Muscle of arm (tissue), 14 donors: ENCODE data around the gene SIRT4. TPM values are rescaled to one million over a fixed set of nuclear protein-coding genes. Genes with fewer than 3 reads are reported as not detected.
"Not testable (repeated sequence)": the region's sequence is repeated elsewhere in the genome, so short reads cannot be mapped to it uniquely, and the experiment has no call there.

Experiments used
- DNase-seq: peaks from one replicate; pipeline ENCODE4 v3.0.0-alpha.2; 2013
- long read RNA-seq, 11 donors: transcript quantifications; one replicate each; lab custom pipeline, GENCODE V29; 2026
- polyA plus RNA-seq, 12 donors: library from polyadenylated mRNA; unstranded; fragments of 120-200 nt; gene quantifications; one replicate each; pipeline ENCODE4 v1.2.1, GENCODE V29; 2013; ENCODE audit not compliant: insufficient read length in 12 of 12

SIRT4 gene, protein sequence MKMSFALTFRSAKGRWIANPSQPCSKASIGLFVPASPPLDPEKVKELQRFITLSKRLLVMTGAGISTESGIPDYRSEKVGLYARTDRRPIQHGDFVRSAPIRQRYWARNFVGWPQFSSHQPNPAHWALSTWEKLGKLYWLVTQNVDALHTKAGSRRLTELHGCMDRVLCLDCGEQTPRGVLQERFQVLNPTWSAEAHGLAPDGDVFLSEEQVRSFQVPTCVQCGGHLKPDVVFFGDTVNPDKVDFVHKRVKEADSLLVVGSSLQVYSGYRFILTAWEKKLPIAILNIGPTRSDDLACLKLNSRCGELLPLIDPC
- 1 to 10 TPM in 10 of 12 donors, not detected in 2; 2.0 to 6.6 (median 4.3) TPM for polyA plus RNA-seq
- long read RNA-seq, donor 1, result 0 reads
- long read RNA-seq, donor 2, result 0 reads
- long read RNA-seq, donor 3, partial matches to known transcripts, result 0 of 1 reads
- long read RNA-seq, donor 3, other reads (novel, unspliced or antisense), result 0 of 1 reads
- long read RNA-seq, donor 4, result 0 reads
- long read RNA-seq, donor 5, partial matches to known transcripts, result 0 of 2 reads
- long read RNA-seq, donor 5, other reads (novel, unspliced or antisense), result 0 of 2 reads
- long read RNA-seq, donor 6, result 0 reads
- long read RNA-seq, donor 7, result 0 reads
- long read RNA-seq, donor 8, partial matches to known transcripts, result 0 of 3 reads
- long read RNA-seq, donor 8, other reads (novel, unspliced or antisense), result 0 of 3 reads
- long read RNA-seq, donor 9, partial matches to known transcripts, result 0 of 2 reads
- long read RNA-seq, donor 9, other reads (novel, unspliced or antisense), result 0 of 2 reads
- long read RNA-seq, donor 10, partial matches to known transcripts, result 0 of 1 reads
- long read RNA-seq, donor 10, other reads (novel, unspliced or antisense), result 0 of 1 reads
- long read RNA-seq, donor 11, partial matches to known transcripts, result 0 of 1 reads
- long read RNA-seq, donor 11, other reads (novel, unspliced or antisense), result 0 of 1 reads

DNA sequence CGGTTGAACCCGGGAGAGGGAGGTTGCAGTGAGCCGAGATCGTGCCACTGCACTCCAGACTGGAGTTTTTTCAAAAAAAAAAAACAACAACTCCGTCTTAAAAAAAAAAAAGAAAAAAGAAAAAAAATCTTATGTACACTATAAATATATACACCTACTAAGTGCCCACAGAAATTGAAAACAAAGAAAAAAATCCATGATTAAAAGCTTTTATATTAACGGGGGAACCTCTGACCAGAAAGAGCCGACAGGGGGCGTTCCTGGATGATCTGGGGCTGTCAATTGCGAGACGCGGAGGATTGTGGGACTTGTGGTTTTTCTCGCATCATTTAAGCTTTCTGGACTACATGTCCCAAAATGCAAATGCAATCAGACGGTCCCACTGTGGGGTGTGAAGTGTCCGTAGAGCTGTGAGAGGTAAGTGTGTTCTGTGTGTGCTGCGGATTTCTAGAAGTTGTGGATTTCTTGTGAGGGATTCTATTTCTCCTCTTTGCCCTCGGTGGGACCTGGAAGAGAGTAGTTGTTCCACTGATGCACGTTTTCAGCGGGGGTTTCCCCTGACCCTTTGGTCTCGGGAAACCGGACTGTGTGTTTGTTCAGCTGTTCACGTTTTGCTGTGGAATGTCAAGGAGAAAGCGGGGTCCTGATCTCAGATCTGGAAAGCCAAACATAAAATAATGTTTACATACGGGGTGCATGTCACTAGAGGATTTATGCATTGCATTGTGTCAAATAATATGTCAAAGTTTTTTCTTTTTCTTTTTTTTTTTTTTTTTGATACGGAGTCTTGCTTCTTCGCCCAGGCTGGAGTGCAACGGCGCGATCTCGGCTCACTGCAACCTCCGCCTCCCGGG, at the start of gene SIRT4:
SIRT4 (plus strand) TSS at position 360 of the 854 bp plus-strand sequence. CDS start 1,241 bp downstream, outside the sequence.
- peak; percentile 94 for DNase-seq

DNA sequence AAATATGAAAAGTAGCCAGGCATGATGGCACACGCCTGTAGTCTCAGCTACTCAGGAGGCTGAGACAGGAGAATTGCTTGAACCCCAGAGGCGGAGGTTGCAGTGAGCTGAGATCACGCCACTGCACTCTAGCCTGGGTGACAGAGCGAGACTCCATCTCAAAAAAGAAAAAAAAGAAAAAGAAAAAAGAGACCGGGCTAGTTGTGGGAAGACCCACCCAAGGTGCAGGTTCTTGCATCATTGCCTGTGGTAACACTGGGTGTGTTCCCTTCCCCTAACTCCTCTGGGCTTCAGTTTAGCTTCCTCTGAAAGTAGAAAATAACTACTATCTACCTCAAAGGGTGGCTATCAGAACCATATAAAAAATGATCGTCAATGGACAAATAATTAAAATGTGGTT, 48.8 kb upstream of the SIRT4 start:
- DNase-seq, result not testable (repeated sequence)

DNA sequence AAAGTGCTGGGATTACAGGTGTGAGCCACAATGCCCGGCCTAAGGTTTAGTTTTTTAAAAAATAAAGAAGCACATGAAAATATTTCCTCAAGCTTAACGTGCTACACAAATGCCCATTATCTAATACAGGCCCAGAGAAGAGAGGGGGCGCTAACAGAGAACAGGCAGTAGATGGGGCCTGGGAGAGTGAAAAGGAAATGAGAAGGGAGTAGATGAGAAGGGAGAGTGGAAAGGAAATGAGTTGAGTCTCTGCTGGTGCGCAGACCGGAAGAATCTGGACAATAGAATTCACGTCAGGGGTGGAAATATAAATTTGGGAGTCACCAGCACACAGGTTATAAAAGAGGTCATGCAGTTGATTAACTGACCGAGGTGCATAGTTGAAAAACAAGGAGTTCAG, 47.3 kb upstream of the SIRT4 start:
- no peak for DNase-seq

DNA sequence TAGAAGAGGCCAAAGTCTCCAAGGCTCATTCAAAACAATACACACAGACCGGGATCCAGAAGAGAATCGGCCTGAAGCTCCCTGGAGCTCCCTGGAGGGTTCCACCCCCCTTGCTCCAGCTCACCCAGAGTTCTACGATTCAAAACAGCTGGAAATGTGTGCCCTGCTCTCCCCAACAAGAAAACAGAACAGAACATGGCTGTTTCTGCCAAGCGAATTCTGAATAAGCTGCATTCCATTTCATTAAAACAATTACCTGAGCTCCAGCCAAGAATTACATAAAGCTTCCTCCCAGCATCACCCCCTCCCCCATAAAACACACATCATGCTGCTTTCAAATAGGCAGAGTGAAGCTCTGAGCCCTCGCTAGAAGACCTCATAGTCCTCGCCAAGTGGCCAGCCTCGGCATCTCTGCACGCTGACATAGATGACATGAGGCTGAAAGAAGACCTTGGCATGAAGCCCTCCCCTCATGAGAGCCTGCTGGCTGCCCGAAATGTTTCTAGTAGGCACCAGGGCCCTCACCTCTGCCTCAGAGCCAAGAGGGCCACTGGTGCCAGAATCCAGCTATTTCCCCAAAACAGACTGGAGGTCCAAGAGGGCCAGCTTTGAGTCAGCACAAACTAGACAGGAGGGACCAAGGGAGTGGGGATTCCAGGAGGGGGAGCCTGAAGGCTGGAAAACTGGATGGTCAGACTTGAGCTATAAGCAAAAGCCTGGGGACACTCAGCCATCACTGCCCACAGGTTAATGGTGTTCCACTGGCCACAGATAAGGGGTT, 44.9 kb upstream of the SIRT4 start:
- DNase-seq, result peak; percentile 89

DNA sequence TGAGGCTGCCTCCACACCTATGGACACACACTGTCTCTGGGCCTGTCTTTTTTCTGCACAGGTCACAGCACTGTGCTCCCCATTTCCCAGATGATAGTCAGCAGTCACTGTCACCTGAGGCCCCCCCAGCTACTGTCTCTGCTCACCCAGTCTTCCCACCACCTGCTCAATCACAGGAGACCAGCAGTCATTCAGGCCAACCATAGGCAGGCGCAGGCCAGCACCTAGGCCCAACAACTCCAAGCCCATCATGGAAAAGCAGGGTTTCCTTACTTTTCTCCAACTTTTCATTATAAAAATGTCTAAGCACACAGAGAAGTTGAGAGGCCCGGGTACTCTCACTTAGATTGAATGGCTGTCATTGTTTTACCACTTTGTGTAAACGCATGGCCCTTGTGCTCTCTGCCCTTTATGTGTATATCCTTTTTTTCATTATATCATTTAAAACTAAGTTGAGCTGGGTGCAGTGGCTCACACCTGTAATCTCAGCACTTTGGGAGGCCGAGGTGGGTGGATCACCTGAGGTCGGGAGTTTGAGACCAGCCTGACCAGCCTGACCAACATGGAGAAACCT, 43.7 kb upstream of the SIRT4 start:
- no peak for DNase-seq

DNA sequence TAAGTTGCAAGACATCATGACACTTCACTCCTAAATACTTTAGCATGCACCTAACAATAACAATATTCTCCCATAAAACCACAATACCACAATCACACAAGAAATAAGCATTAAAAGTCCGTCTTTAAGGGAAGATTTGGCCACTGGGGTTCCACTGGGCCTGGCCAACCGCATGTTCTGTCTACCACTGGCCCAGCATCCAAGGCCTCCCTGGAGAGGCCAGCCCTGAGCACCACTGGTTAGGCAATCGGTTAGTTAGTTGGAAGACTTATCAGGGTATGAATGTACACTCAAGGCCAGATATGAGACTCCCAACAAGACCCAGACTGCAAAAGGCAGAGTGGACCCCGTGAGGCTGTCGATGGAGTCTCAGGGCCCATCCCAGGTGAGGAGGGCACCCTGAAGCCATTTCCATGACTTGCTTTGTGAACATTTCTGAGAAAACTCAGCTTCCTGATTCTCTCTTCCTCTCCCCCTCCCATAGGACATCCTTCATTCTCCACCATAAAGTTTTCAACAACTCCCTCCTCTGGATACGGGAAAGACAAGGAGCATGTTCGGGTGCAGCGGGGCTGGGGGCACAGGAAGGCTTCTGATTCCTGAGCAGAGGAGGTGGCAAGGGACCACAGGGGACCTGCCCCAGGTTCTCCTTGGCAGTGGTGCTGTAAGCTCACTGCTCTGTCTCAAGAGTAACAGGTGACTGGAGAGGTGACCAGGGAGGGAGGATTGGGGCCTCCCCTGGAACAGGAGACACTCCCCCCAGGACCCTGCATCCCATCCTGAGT, 42.5 kb upstream of the SIRT4 start:
- no peak for DNase-seq

DNA sequence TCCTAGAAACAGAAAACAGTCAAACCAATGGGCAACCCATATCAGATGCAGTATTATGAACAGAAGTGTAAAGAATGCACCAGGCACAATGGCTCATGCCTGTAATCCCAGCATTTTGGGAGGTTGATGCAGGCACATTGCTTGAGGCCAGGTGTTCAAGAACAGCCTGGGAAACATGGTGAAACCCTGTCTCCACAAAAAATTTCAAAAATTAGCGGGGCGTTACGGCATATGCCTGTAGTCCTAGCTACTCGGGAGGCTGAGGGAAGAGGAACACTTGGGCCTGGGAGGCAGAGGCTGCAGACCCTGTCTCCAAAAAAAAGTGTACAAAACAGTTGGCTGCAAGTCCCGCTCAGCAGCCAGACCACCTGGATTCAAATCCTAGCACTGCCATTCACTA, 41.5 kb upstream of the SIRT4 start:
- no peak for DNase-seq

DNA sequence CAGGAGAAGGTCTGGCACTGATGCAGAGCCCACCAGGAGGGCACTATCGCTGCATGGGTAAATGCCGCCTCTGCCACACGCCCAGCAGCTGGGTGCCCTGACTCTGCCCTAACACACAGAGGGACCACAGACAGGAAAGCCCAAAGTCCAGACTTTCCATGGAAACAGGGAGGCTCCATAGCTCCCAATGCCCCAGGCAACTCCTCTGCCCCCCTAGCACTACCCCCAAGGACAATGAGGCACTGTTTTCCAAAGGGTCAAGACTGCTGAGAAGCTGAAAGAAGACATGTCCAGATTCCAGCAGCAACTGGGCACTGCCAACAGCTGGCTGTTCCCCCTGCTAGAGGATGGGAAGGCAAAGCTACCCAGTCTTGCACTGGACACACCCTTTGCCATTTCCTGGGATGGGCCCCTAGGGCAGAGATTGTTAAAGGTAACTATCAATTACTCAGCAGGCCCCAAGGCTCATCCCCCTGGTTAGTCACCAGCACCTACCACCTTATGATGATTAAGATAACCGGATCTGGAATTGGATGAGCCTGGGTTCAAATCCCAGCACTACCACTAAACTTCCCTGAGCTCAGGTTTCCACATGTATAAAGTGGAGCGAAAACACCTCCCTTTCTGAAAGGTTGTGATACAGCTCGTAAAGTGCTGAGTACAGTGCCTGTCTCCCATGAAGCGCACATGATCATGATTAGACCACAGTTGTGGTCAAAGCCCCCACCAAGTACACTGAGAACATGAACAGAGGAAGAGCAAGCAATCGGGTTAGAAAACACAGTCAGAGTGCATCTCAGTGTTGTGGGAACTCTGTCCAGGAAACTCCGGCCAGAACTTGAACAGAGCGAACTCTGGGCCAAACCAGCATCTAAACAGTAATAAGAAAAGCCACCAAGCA, 39.9 kb upstream of the SIRT4 start:
- no peak for DNase-seq

DNA sequence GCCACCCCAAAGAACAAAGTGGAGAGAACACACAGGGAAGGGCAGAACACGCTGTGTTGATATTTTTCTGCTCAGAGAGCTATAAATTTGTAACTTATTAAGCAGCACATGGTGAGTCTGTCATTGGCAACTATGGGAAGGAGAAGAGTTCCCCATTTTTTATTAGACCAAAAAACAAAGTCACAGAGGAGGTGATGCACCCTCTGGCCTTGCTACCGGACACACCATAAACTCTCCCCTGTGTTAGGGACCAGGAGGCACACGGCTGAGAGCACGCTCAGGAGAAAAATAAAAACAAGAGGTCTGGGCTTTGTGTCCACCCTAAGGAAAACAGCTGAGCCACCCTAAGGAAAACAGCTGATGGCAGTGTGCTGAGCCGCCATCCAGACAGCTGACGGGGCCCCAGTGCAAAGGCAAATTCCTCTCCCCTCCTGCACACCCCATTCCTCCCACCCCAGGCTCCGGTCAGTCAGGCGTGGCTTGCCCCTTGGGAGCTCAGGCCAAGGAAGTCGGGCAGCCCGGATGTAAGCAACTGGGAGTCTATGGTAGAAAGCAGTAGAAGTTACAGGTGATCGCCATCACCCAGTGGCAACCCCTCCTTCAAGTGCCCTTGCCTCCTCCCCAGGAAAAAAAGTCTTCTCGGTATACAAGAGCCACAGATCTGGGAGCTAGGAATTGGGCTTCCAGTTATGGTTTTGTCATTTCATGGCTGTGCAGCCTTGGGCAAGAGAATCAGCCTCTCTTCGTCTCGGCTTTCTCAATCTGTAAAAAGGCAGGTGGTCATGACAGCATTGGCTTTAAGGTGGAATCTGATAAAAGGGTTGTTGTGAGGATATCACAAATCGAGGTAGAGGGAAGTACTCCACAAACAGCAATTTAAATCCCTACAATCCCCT, 39.0 kb upstream of the SIRT4 start:
- DNase-seq, result no peak

DNA sequence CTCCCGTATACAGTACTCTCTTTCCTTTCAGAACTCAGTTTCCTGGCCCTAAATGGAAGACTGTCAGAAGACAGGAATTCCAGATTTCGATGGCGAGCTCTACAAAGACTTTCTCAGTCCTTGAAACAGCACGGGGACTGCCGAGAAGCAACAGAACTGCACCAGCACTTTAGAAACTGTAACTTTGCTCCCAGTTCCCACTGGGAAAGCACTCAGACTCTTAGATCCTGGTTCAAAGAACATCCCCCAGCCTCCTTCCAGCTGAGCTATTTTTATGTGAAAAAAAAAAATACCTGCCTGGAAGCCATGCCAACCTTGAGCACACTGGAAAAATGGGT, 38.4 kb upstream of the SIRT4 start:
- no peak for DNase-seq

DNA sequence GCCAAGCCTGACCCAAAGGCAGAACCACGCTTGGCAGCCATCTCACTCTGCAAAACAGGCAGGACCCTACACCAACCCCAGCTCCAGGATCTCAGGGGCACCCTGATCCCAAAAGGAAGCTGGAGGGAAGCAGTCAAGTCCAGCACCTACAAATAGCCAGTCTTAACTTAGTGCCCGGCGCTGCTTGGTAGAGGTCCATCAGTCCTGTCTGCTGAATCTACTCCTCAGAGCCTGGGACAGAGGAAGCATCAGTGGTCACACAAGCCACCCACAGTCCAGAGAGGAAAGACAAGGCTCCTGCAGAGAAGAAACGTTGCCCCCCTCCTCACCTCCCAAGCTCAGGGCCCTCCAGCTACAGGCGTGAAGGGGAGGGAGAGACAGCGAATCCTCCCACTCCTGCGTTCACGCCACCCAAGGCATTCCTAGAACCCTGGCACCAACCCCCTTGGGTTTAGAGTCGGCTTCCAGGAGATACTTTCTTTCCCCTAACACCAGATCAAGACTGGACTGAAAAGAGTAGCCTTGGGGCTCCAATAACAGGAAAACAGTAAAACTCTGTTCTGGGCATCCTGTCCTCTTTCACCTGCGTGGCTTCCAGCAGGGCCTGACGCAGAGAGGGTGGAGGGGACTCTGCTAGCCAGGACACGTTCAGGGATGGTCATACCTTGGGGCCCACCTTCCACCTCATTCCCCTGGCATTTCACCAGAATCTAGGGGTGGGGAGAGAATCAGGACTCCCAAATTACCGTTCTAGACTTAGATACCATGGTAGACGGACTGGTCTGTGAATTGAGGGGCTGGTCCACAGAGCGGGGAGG, 37.8 kb upstream of the SIRT4 start:
- DNase-seq, result no peak

DNA sequence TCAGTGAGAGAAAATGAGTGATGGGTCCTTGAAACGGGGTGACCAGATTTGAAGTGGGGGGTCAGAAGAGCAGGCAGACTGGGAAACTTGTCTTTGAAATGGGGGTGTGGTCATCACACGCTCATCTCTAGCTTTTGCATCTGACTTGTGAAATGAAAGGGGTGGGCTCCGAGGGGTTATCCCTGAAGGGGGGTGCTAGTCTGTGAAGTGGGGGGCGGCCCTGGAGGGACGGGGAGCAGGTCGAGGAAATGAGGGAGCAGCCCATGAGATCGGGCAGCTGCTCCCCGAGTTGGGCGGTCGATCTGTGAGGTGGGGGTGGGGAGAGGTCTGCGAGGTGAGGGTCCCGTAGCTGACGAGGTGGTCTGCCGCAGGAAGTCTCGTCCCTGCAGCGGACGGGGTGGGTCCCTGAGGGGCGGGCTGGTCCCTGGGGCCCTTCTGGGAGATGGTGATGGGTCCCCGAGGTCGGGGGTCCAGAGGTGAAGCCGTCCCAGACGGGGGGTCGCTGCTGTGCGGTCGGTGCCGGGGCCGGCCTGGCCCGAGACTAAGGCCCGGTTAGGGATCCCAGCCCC, 37.1 kb upstream of the SIRT4 start:
- DNase-seq, result no peak

DNA sequence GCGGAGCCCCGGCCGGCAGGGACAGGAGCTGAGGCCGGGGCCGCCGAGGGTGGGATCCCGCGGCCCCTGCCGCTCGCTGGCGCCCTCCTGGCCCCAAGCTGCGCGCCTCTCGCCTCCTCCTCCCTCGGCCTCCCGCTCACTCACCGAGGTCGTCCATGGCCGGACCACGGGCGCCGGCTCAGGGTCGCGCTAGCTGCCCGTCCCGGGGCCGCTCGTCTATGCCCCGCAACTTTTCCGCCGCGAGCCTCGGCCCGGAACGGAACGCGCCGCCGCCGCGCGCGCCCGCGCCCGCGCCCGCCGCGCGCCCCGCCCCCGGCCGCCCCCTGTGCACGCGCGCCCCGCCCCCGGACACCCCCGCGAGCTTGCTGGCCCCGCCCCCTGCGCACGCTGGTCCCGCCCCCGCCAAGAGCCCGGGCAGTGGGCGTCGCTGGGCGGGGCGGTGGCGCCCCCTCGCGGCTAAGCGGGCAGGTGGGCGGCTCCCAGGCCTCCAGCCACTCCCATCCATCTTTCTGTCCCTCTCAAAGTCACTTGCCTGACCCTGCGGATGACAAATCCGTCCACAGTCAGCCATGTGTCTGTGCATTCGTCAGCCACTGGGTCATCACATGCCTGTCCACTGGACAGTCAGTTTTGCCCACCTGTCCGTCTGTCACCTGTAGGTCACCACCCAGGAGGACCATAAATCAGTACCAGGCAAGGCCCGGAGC, 36.5 kb upstream of the SIRT4 start, which contains the start of gene PXN:
PXN (minus strand) TSS at position 258 of the 707 bp plus-strand sequence; CDS start at position 157, 101 bp downstream.
- peak; percentile 82 for DNase-seq

DNA sequence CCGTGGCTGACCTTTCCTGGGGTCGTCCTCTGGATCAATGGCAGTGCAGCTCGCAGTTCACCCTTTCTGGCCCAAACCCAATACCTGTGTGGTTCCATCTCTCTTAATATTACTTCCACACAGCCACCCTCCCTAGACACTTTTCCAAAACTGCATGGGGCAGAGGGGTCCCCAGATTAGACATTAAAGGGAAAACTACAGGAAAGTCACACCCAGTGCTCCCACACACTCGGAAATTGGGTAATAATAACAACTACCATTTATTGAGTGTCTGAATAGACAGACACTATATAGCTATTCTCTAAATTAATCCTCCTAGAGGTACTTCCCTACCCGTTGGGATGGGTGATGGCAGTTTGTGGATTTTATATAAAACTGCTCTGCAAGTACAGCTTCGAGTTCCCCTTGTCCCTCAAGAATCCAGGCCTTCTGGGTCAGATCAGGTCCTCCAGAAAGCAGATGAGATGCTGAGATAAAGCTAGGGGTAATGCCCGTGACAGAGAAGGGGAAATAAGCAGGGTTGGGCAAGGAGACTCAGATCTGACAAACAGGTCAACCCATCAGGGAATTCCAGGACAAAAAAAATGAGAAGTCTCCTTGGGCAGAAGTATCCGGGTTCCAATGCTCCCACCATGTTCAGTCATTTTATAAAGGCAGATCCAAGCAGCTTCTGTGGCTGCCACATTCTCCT, 35.8 kb upstream of the SIRT4 start:
- DNase-seq, result no peak

DNA sequence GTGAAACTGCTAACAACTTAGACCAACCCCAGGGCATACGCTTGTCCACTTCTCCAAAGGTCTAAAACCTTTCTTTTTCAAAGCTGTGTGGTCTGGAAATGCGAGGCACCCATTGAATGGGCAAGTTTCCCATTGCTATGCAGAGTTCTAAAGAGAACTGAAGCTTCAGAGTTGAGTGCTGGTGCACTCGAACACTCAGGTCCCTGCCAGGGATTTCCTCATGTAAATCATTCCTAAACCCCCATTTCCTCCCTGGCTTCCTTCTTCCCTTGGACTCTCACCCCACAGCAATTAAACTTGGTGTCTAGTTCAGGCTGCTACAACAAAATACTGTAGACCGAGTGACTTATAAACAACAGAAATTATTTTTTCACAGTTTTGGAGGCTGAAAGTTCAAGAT, 34.4 kb upstream of the SIRT4 start:
- no peak for DNase-seq
